GM12873 (cell line): ENCODE data around the gene JPH2.

Experiments used
- TF ChIP-seq, protein P1 (sequence below): IDR thresholded peaks from 2 replicates; pipeline ENCODE4 v1.5.1; 2012; ENCODE audit warnings: low read depth, mild to moderate bottlenecking, moderate library complexity, low read length, control low read depth; ENCODE audit not compliant: insufficient read depth; ENCODE audit errors: missing control alignments

Gene JPH2

DNA sequence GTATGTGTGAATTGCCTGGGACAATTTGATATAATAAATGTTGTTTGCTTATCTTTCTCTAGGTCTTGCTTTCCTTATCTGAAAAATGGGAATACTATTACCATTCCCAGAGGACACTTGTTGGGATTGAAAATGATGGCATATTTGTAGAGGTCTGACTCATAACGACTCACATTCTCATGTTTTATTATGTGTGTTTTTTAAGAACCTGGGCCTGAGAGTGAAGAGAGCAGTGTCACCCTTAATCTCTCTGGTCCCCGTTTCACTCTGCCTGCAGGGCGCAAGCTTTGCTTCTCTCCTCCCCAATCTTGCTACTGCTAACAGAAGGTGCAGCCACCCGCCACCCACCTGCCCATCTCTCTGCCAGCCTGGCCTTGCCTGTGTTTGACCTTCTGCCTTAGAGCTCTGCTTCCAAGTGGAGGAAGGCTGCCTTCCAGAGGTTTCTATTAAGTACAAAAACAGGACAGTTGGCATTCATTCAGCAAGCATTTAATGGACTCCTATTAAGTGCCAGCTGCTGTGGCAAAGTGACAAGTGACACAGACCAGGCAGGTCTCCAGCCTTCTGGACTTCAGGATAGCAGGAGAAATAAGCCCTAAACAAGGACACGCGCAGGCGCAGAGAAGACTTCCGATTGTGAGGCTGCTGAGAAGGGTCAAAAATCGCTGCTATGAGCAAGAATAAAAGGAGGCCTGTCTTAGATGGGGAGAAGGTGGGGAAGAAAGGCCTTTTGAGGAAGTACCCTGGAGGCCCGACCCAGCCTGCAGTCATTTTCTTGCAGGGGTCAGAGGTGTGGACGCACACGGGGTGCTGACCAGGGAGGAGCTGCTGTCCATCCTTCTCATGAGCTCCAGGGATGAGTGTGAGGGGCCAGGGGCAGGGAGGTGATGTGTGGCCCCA, 112.5 kb downstream of the JPH2 start:
- TF ChIP-seq, protein P1, sequence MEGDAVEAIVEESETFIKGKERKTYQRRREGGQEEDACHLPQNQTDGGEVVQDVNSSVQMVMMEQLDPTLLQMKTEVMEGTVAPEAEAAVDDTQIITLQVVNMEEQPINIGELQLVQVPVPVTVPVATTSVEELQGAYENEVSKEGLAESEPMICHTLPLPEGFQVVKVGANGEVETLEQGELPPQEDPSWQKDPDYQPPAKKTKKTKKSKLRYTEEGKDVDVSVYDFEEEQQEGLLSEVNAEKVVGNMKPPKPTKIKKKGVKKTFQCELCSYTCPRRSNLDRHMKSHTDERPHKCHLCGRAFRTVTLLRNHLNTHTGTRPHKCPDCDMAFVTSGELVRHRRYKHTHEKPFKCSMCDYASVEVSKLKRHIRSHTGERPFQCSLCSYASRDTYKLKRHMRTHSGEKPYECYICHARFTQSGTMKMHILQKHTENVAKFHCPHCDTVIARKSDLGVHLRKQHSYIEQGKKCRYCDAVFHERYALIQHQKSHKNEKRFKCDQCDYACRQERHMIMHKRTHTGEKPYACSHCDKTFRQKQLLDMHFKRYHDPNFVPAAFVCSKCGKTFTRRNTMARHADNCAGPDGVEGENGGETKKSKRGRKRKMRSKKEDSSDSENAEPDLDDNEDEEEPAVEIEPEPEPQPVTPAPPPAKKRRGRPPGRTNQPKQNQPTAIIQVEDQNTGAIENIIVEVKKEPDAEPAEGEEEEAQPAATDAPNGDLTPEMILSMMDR, result no peak

DNA sequence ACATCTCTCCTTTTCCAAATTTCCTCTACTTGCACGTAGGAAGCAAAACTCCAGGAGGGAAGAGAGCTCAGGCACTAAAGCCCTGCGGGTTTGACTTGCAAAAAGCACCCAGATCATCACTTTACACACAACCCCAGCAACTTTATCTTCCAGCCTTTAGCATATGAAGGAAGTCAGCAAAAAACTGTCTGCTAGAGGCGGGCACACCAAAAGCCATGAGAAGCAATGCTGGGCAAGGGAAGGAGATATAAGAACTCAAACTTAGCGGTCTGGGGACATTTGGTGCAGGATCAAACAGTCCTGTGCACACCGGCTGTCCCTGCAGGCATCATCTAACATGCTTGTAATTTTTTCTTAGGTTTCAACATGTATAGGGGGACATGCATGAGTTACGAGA, 113.3 kb downstream of the JPH2 start:
- TF ChIP-seq, protein P1, result no peak

DNA sequence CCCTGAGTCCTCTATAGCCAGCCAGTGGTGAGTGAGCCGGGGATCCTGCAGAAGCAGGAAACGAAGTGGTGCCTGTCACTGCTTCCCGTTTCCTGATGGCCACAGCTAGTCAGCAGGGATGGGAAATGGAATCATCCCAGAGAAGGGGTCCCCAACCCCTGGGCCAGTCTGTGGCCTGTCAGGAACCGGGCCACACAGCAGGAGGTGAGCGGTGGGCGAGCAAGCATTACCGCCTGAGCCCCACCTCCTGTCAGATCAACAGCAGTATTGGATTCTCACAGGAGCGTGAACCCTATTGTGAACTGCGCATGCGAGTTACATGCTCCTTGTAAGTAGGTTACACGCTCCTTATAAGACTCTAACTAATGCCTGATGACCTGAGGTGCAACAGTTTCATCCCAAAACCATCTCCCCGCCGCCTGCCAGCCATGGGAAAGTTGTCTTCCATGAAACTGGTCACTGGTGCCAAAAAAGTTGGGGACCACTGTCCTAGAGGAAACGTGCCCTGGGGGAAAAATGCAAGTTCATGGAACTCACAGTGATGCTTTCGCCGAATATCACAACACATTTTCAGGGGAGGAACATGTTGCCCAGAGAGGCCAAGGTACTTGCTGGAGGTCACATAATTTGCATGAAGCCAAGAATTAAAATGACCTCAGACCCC, 113.8 kb downstream of the JPH2 start:
- TF ChIP-seq, protein P1, result no peak

DNA sequence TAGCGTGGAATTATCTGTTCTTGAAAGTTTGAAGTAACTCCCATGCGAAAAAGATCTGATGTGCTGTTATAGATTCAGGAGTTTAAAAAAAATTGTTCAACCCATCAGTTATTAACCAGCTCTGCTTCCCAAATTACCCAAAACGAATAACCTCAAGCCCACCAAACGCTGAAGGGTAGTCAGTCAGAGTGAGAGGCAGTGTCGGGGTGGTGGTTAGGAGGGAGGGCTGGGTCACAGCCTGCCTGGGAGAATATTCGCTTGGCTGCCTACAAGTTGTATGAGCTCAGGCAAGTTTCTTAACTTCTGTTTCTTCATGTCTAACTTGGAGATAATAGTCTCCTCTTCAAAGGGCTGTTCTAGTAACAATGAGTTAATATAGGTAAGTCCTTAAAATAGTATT, 114.6 kb downstream of the JPH2 start:
- TF ChIP-seq, protein P1, result no peak

DNA sequence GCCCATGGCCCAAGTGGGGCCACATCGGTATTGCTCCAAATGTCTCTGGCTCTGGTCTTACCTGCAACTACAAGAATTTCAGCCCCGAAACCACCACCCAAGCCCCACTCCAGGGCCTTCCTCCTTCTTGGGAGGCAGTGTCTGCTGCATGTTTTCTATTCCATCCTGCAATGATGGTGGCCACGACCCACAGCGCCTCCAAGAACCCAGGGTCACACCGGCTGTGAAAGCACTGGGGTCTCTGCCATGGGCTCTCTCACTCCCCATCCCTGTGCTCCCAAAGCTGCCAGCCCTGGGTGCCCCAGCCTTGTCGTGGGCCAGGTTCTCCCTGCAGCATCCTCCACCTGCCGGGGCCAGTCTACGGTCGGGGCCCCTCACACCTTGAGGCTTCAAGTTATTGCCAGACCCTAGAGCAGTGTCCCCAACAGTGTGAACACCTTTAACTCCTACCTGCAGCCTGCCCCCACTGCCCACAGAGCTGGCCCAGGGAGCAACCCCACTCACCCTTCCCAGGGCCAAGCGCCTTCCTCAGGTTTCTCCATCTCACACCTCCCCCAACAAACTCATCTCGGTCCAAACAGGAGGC, 115.4 kb downstream of the JPH2 start:
- TF ChIP-seq, protein P1, result no peak

DNA sequence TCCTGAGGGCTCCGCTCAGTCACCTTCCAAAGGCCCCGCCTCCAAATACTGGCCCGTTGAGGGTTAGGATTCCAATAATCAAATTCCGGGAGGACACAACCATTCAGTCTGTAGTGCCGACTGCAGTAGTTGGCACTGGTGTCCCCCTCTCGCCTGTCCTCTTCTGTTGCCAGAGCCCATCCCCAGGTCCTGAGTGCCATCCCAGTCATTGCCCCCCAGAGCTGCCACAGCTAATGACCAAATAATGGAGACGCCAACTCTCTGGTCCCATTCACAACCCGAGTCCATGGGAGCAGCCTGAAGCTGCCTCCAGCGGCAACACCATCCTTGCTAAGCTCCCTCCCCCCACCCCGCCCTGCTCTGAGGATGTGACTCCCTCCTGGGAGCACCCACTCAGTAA, 115.9 kb downstream of the JPH2 start:
- TF ChIP-seq, protein P1, result no peak
